AG09309 (cell line): ENCODE data around the gene CLEC5A.
"Not testable (repeated sequence)": the region's sequence is repeated elsewhere in the genome, so short reads cannot be mapped to it uniquely, and the experiment has no call there.

Experiments used
- DNase-seq: peaks from one replicate; pipeline ENCODE4 v3.0.0-alpha.2; 2010; ENCODE audit warnings: low read depth
- H3K4me3 ChIP-seq: 2 replicates; pipeline ENCODE4 v1.5.1; 2011; ENCODE audit warnings: mild to moderate bottlenecking, low read depth, low read length, moderate library complexity; ENCODE audit not compliant: control insufficient read depth
- CTCF ChIP-seq: IDR thresholded peaks from 2 replicates; pipeline ENCODE4 v1.5.1; 2011; ENCODE audit warnings: mild to moderate bottlenecking, low read depth, low read length, inconsistent platforms; ENCODE audit not compliant: insufficient read depth, control insufficient read depth; ENCODE audit errors: missing control alignments

The CLEC5A gene

GRCh38 chr7:141911391-141911790, 35.4 kb downstream of the CLEC5A start:
- TF ChIP-seq CTCF, result no peak
- H3K4me3 ChIP-seq, result no peak overlapping the region
- no peak for DNase-seq

- DNase-seq, result no peak
- H3K4me3 ChIP-seq, result no peak overlapping the region
- no peak for TF ChIP-seq CTCF
Measured at GRCh38 chr7:141906285-141906684, 40.5 kb downstream of the CLEC5A start.

- H3K4me3 ChIP-seq, DNase-seq: not testable (repeated sequence)
Measured at GRCh38 chr7:141899366-141899765, 47.4 kb downstream of the CLEC5A start.

GRCh38 chr7:141891336-141891735, 55.4 kb downstream of the CLEC5A start:
- DNase-seq, result no peak
- no peak for TF ChIP-seq CTCF
- no peak overlapping the region for H3K4me3 ChIP-seq

- no peak overlapping the region for H3K4me3 ChIP-seq
- no peak for TF ChIP-seq CTCF
- DNase-seq, result no peak
Measured at GRCh38 chr7:141889321-141889720, 57.5 kb downstream of the CLEC5A start.

GRCh38 chr7:141884539-141885225, 62.1 kb downstream of the CLEC5A start:
- no peak for TF ChIP-seq CTCF
- no peak for DNase-seq

GRCh38 chr7:141880960-141881359, 65.8 kb downstream of the CLEC5A start:
- no peak overlapping the region for H3K4me3 ChIP-seq
- DNase-seq, result no peak

More at GRCh38 chr7:141884539-141885225, 62.1 kb downstream of the CLEC5A start:
- no peak overlapping the region for H3K4me3 ChIP-seq

More at GRCh38 chr7:141880960-141881359, 65.8 kb downstream of the CLEC5A start:
- TF ChIP-seq CTCF, result no peak
